Measurements from ENCODE around the gene MPLKIP. TPM values are rescaled to one million over a fixed set of nuclear protein-coding genes. Genes with fewer than 3 reads are reported as not detected.
"Not testable (repeated sequence)": the region's sequence is repeated elsewhere in the genome, so short reads cannot be mapped to it uniquely, and the experiment has no call there.

MPLKIP gene
- total RNA-seq, 1 experiment from 2014 or later, result 62.7 TPM

DNA sequence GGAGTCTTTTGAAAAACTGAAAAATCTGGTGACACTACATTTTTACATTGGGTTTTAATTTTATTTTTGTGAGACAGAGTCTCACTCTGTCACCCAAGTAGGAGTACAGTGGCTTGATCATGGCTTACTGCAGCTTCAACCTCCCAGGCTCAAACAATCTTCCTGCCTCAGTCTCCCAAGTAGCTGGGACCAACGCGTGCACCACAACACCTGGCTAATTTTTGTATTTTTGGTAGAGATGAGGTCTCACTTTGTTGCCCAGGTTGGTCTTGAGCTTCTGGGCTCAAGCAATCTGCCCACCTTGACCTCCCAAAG is 11.5 kb downstream of the MPLKIP start:
- CTCF ChIA-PET, result no interaction called here
- no peak overlapping the region for H3K27ac Mint-ChIP-seq (ENCODE audit: unreplicated experiment)

DNA sequence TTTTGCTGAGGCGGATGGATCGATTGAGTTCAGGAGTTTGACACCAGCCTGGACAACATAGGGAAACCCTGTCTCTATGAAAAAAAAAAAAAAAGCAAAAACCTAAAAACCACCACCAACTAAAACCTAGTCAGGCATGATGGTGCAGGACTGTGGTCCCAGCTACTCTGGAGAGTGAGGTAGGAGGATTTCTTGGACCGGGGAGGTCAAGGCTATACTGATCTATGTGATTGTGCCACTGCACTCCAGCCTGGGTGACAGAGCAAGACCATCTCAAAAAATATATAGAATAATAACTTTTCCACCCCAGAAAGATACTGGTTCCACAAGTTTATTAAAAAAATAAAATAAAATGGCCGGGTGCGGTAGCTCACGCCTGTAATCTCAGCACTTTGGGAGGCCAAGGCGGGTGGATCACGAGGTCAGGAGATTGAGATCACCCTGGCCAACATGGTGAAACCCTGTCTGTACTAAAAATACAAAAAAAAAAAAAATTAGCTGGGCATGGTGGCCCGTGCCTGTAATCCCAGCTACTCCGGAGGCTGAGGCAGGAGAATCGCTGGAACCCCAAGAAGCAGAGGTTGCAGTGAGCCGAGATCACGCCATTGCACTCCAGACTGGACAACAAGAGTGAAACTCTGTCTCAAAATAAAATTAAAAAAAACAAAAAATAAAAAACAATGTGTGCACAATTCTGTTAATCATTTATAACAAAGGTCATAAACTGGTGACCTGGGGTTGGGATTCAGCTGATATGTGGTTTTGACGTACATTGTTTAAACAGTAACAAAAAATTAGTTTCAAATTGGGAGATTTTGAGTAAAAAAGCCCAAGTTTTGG is 12.1 kb downstream of the MPLKIP start:
- Mint-ChIP-seq H3K36me3 (ENCODE audit: insufficient read depth, unreplicated experiment) (peaks cover 19% of the 10 kb centered on the region), H3K4me1 (ENCODE audit: low read depth, unreplicated experiment) (peaks cover 30% of the 10 kb centered on the region)
- intact Hi-C loops (cut with micrococcal nuclease; ENCODE audit: unreplicated experiment); H3K9me3 Mint-ChIP-seq (ENCODE audit: low read depth, unreplicated experiment); DNase-seq; H3K27ac Mint-ChIP-seq (ENCODE audit: unreplicated experiment); BruUV-seq (replicated peaks); H3K4me3 Mint-ChIP-seq (ENCODE audit: low read depth, unreplicated experiment); H3K27me3 Mint-ChIP-seq (ENCODE audit: unreplicated experiment): not testable (repeated sequence)
- CTCF ChIA-PET, result interaction anchor here (0.7 kb wide), 1 partner anchor 13 kb away, joined by 3 read pairs; no protein-coding TSS in a partner anchor

More for the DNA sequence above, 11.5 kb downstream of the MPLKIP start:
- Mint-ChIP-seq H3K4me3 (ENCODE audit: low read depth, unreplicated experiment) (no peak overlapping the region), H3K9me3 (ENCODE audit: low read depth, unreplicated experiment) (no peaks in the 10 kb centered on the region), H3K27me3 (ENCODE audit: unreplicated experiment) (no peaks in the 10 kb centered on the region), H3K36me3 (ENCODE audit: insufficient read depth, unreplicated experiment) (peaks cover 19% of the 10 kb centered on the region), H3K4me1 (ENCODE audit: low read depth, unreplicated experiment) (peaks cover 25% of the 10 kb centered on the region)
- no TSS peak for BruUV-seq (replicated peaks)
- TF ChIP-seq CTCF (IDR thresholded peaks at IDR 0.05; ENCODE audit: unreplicated experiment), result no peak
- intact Hi-C loops (cut with micrococcal nuclease; ENCODE audit: unreplicated experiment), result no loop called here
- no peak for DNase-seq

- CTCF ChIA-PET, result interaction anchor here (0.6 kb wide), 1 partner anchor 112 kb away, joined by 8 read pairs; no protein-coding TSS in a partner anchor
- TF ChIP-seq CTCF (IDR thresholded peaks at IDR 0.05; ENCODE audit: unreplicated experiment), result no peak
- BruUV-seq (replicated peaks), result no TSS peak
- Mint-ChIP-seq H3K36me3 (ENCODE audit: insufficient read depth, unreplicated experiment) (peaks cover 25% of the 10 kb centered on the region), H3K4me3 (ENCODE audit: low read depth, unreplicated experiment) (no peak overlapping the region), H3K27ac (ENCODE audit: unreplicated experiment) (no peak overlapping the region), H3K4me1 (ENCODE audit: low read depth, unreplicated experiment) (peaks cover 48% of the 10 kb centered on the region), H3K9me3 (ENCODE audit: low read depth, unreplicated experiment) (no peaks in the 10 kb centered on the region), H3K27me3 (ENCODE audit: unreplicated experiment) (no peaks in the 10 kb centered on the region)
- intact Hi-C loops (cut with micrococcal nuclease; ENCODE audit: unreplicated experiment), result no loop called here
- no peak for DNase-seq
These were observed 14.4 kb downstream of the MPLKIP start for GRCh38 chr7:40120020-40120419.

GRCh38 chr7:40118201-40118600 is 16.2 kb downstream of the MPLKIP start:
- H3K27me3 Mint-ChIP-seq (ENCODE audit: unreplicated experiment); BruUV-seq (replicated peaks); DNase-seq; intact Hi-C loops (cut with micrococcal nuclease; ENCODE audit: unreplicated experiment); H3K9me3 Mint-ChIP-seq (ENCODE audit: low read depth, unreplicated experiment); H3K4me3 Mint-ChIP-seq (ENCODE audit: low read depth, unreplicated experiment): not testable (repeated sequence)
- H3K36me3 Mint-ChIP-seq (ENCODE audit: insufficient read depth, unreplicated experiment), result peaks cover 26% of the 10 kb centered on the region
- peaks cover 40% of the 10 kb centered on the region for H3K4me1 Mint-ChIP-seq (ENCODE audit: low read depth, unreplicated experiment)
- CTCF ChIA-PET, result interaction anchor here (0.7 to 1.6 kb wide), 4 partner anchors 13 to 191 kb away, joined by 3 to 4 read pairs (median 4); partner anchors contain the start of genes MPLKIP and SUGCT
- H3K27ac Mint-ChIP-seq (ENCODE audit: unreplicated experiment), result peak overlapping the region; percentile 20

DNA sequence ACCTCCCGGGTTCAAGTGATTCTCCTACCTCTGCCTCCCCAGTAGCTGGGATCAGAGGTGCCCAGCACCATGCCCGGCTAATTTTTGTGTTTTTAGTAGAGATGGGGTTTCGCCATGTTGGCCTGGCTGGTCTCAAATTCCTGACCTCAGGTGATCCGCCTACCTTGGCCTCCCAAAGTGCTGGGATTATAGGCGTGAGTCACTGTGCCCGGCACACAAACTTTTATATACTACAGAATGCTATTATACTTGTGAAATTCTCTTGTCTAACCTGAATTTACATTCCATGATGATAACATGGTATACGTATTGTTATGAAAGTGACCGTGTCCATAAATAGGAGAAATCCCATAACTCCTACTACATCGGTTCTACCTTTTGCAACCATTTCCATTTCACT is 17.2 kb downstream of the MPLKIP start:
- BruUV-seq (replicated peaks); H3K9me3 Mint-ChIP-seq (ENCODE audit: low read depth, unreplicated experiment); H3K27me3 Mint-ChIP-seq (ENCODE audit: unreplicated experiment); intact Hi-C loops (cut with micrococcal nuclease; ENCODE audit: unreplicated experiment): not testable (repeated sequence)
- Mint-ChIP-seq H3K4me3 (ENCODE audit: low read depth, unreplicated experiment) (peak overlapping the region; percentile 50), H3K4me1 (ENCODE audit: low read depth, unreplicated experiment) (peaks cover 34% of the 10 kb centered on the region), H3K36me3 (ENCODE audit: insufficient read depth, unreplicated experiment) (peaks cover 29% of the 10 kb centered on the region), H3K27ac (ENCODE audit: unreplicated experiment) (peak overlapping the region; percentile 78)
- CTCF ChIA-PET, result interaction anchor here (0.6 to 1.6 kb wide), 3 partner anchors 17 to 1411 kb away, joined by 3 to 11 read pairs (median 4); partner anchors contain the start of genes MPLKIP and SUGCT
- peak; percentile 59 for DNase-seq
